HEK293 (cell line): Measurements from ENCODE around the gene CCR5AS.

Experiments
- CTCF ChIA-PET: fragments of 350-600 bp; formaldehyde crosslinking; extraction: SDS; loops from one replicate; lab custom pipeline; 2021; ENCODE audit warnings: antibody characterized with exemption; lab: Yijun Ruan, JAX
- POLR2A ChIA-PET: fragments of 300-600 bp; formaldehyde crosslinking; extraction: SDS; loops from one replicate; lab custom pipeline; 2020; ENCODE audit warnings: antibody characterized with exemption, inconsistent platforms; lab: Yijun Ruan, JAX
- H3K27ac ChIP-seq: fragments of 200-500 bp; sonication (Bioruptor generic); 2 replicates; pipeline ENCODE4 v1.5.1; 2014; ENCODE audit warnings: low read depth, low read length, control low read depth, inconsistent platforms; ENCODE audit errors: extremely low read depth
- H3K36me3 ChIP-seq, 2 experiments: fragments of 200-500 bp in 1 of 2; sonication (Bioruptor generic) in 1 of 2; 1 replicate in 1 of 2; 2 replicates in 1 of 2; pipeline ENCODE4 v1.5.1; 2014 to 2017; ENCODE audit warnings: inconsistent platforms in 2 of 2, low read length in 2 of 2; ENCODE audit not compliant: control insufficient read depth in 2 of 2, insufficient read depth in 1 of 2
- H3K4me1 ChIP-seq: fragments of 200-500 bp; sonication (Bioruptor generic); 2 replicates; pipeline ENCODE4 v1.5.1; 2014; ENCODE audit warnings: mild to moderate bottlenecking, low read length, inconsistent platforms; ENCODE audit not compliant: control insufficient read depth, insufficient read depth
- H3K4me3 ChIP-seq: 2 replicates; pipeline ENCODE4 v1.5.1; 2011; ENCODE audit warnings: low read depth, mild to moderate bottlenecking, control low read depth, low read length, moderate library complexity
- H3K9me3 ChIP-seq: fragments of 200-500 bp; sonication (Bioruptor generic); 2 replicates; pipeline ENCODE4 v1.5.1; 2014; ENCODE audit warnings: low read depth, low read length, inconsistent platforms; ENCODE audit not compliant: control insufficient read depth, insufficient read depth
- AEBP2 ChIP-seq: fragments of 450-650 bp; formaldehyde crosslinking; IDR thresholded peaks from 2 replicates; pipeline ENCODE4 v1.5.1; 2016; ENCODE audit warnings: missing biosample characterization, missing genetic modification characterization, borderline replicate concordance
- CTCF ChIP-seq: fragments of 450-650 bp; formaldehyde crosslinking; IDR thresholded peaks from 2 replicates; pipeline ENCODE4 v1.5.1; 2016; ENCODE audit warnings: missing biosample characterization, missing genetic modification characterization
- GLI2 ChIP-seq: fragments of 450-650 bp; formaldehyde crosslinking; IDR thresholded peaks from 2 replicates; pipeline ENCODE4; 2017; ENCODE audit warnings: missing biosample characterization, missing genetic modification characterization, low read depth, borderline replicate concordance
- GLIS1 ChIP-seq: fragments of 450-650 bp; formaldehyde crosslinking; IDR thresholded peaks from 2 replicates; pipeline ENCODE4 v1.5.1; 2016; ENCODE audit warnings: missing biosample characterization, missing genetic modification characterization
- MZF1 ChIP-seq: fragments of 450-650 bp; formaldehyde crosslinking; IDR thresholded peaks from 2 replicates; pipeline ENCODE4 v1.5.1; 2017; ENCODE audit warnings: missing biosample characterization, missing genetic modification characterization, borderline replicate concordance
- PRDM10 ChIP-seq: fragments of 450-650 bp; formaldehyde crosslinking; IDR thresholded peaks from 2 replicates; pipeline ENCODE4 v1.5.1; 2016; ENCODE audit warnings: missing biosample characterization, missing genetic modification characterization
- ZBTB21 ChIP-seq: fragments of 450-650 bp; formaldehyde crosslinking; IDR thresholded peaks from 2 replicates; pipeline ENCODE4 v1.5.1; 2017; ENCODE audit warnings: missing biosample characterization, missing genetic modification characterization
- ZEB2 ChIP-seq: fragments of 450-650 bp; formaldehyde crosslinking; IDR thresholded peaks from 2 replicates; pipeline ENCODE4 v1.5.1; 2016; ENCODE audit warnings: missing biosample characterization, missing genetic modification characterization
- ZFP69B ChIP-seq: fragments of 450-650 bp; formaldehyde crosslinking; IDR thresholded peaks from 2 replicates; pipeline ENCODE4 v1.5.1; 2016; ENCODE audit warnings: missing biosample characterization, missing genetic modification characterization
- ZNF211 ChIP-seq: fragments of 450-650 bp; formaldehyde crosslinking; IDR thresholded peaks from 2 replicates; pipeline ENCODE4 v1.5.1; 2016; ENCODE audit warnings: low read depth, missing biosample characterization, missing genetic modification characterization
- ZNF354C ChIP-seq: fragments of 450-650 bp; formaldehyde crosslinking; IDR thresholded peaks from 2 replicates; pipeline ENCODE4 v1.5.1; 2016; ENCODE audit warnings: missing biosample characterization, missing genetic modification characterization, low read depth, borderline replicate concordance
- ZNF366 ChIP-seq: fragments of 450-650 bp; formaldehyde crosslinking; conservative IDR thresholded peaks from 2 replicates; pipeline ENCODE4 v1.5.1; 2016; ENCODE audit warnings: missing biosample characterization, missing genetic modification characterization
- ZNF518A ChIP-seq: fragments of 450-650 bp; formaldehyde crosslinking; conservative IDR thresholded peaks from 2 replicates; pipeline ENCODE4 v1.5.1; 2016; ENCODE audit warnings: low read depth, missing biosample characterization, missing genetic modification characterization
- ZNF664 ChIP-seq: fragments of 450-650 bp; formaldehyde crosslinking; IDR thresholded peaks from 2 replicates; pipeline ENCODE4 v1.5.1; 2016; ENCODE audit warnings: missing biosample characterization, missing genetic modification characterization
- ZXDB ChIP-seq: fragments of 450-650 bp; formaldehyde crosslinking; IDR thresholded peaks from 2 replicates; pipeline ENCODE4 v1.5.1; 2016; ENCODE audit warnings: missing biosample characterization, missing genetic modification characterization

CCR5AS gene

GRCh38 chr3:46359733-46360493 lies 47.0 kb downstream of the CCR5AS start (continued):
- TF ChIP-seq ZNF518A (tag by site-specific recombination) (0 out of 2 replicates have a peak, but pooled peaks have one; percentile 20), ZNF366 (peak; percentile 49; the same call in 1 of the 2 replicates), CTCF (tag by site-specific recombination) (no peak), AEBP2 (tag by site-specific recombination) (no peak), ZBTB21 (tag by site-specific recombination) (peak; percentile 87), PRDM10 (tag by site-specific recombination) (peak; percentile 25; the same call in 1 of the 2 replicates), ZNF664 (0 out of 2 replicates have a peak, but pooled peaks have one; percentile 18)

GRCh38 chr3:46358466-46358865 lies 48.4 kb downstream of the CCR5AS start:
- H3K36me3 ChIP-seq: no peaks in the 10 kb centered on the region
- no peak overlapping the region for H3K27ac ChIP-seq
- no peaks in the 10 kb centered on the region for H3K4me1 ChIP-seq
- CTCF ChIA-PET: no interaction called here
- H3K9me3 ChIP-seq: no peaks in the 10 kb centered on the region
- no peak overlapping the region for H3K4me3 ChIP-seq
- TF ChIP-seq ZNF354C (tag by site-specific recombination): no peak
- TF ChIP-seq ZNF211 (tag by site-specific recombination): no peak
- POLR2A ChIA-PET: no interaction called here

GRCh38 chr3:46356909-46357308 lies 50.0 kb downstream of the CCR5AS start:
- Histone ChIP-seq H3K27ac (no peak overlapping the region), H3K9me3 (no peaks in the 10 kb centered on the region), H3K4me3 (no peak overlapping the region), H3K36me3 (no peaks in the 10 kb centered on the region), H3K4me1 (no peaks in the 10 kb centered on the region)
- TF ChIP-seq ZEB2 (tag by site-specific recombination) (no peak), MZF1 (tag by site-specific recombination) (no peak), ZXDB (no peak), GLI2 (tag by site-specific recombination) (no peak), GLIS1 (tag by site-specific recombination) (peak; percentile 15; the same call in 1 of the 2 replicates), ZFP69B (no peak)
- POLR2A ChIA-PET: no interaction called here
- CTCF ChIA-PET: no interaction called here
